Progenitor cell of endocrine pancreas (in vitro differentiated cells): ENCODE results near the gene ADH5. TPM values are rescaled to one million over a fixed set of nuclear protein-coding genes. Genes with fewer than 3 reads are reported as not detected.

ENCODE experiments used
- DNase-seq: peaks from one replicate; pipeline ENCODE4 v3.0.0; 2021; ENCODE audit warnings: low spot score; ENCODE audit not compliant: unreplicated experiment
- H3K27ac Mint-ChIP-seq: 2 replicates; pipeline ENCODE4 v1.8.0; 2021; ENCODE audit warnings: mild to moderate bottlenecking, moderate library complexity, mixed read lengths
- H3K27me3 Mint-ChIP-seq: 2 replicates; pipeline ENCODE4 v1.8.0; 2021; ENCODE audit warnings: mixed read lengths
- H3K36me3 Mint-ChIP-seq: 2 replicates; pipeline ENCODE4 v1.8.0; 2022; ENCODE audit warnings: mixed read lengths; ENCODE audit not compliant: insufficient read depth
- H3K4me1 Mint-ChIP-seq: 2 replicates; pipeline ENCODE4 v1.8.0; 2021; ENCODE audit warnings: low read depth, mixed read lengths
- H3K4me3 Mint-ChIP-seq: 2 replicates; pipeline ENCODE4 v1.8.0; 2021; ENCODE audit warnings: low read depth, mild to moderate bottlenecking, moderate library complexity, mixed read lengths
- H3K9me3 Mint-ChIP-seq: 2 replicates; pipeline ENCODE4 v1.8.0; 2021; ENCODE audit warnings: low read depth, mixed read lengths
- CTCF ChIP-seq: fragments of 200-600 bp; sonication (generic); IDR thresholded peaks from one replicate; pipeline ENCODE4 v1.5.0; 2021; ENCODE audit warnings: antibody characterized with exemption, mild to moderate bottlenecking; ENCODE audit not compliant: unreplicated experiment
- total RNA-seq: library from RNA; stranded (reverse); gene quantifications from 2 replicates; pipeline ENCODE4 v1.2.1, GENCODE V29; 2021

ADH5 gene
- total RNA-seq, 1 donor from 2014 or later = 213 TPM

DNA sequence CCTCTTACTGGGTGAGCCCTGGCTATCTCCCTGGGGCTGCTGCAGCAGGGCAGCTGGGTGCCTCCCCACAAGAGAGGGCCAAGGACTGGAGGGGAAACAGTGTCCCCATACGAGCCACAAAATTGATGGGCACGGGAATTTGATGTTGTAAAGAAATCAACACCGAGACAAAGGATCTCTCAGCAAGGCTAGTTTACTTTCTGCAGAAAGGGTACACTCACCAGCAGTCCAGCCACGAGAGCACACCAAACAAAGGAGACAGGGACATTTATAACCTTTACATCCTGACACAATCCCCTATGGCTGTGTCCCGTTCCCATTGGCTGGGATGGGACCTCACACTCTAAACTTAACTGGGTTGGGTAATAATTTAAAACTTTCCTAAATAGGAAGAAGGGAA, 67.2 kb downstream of the ADH5 start:
- Mint-ChIP-seq H3K27ac (no peak overlapping the region), H3K36me3 (peaks cover 59% of the 10 kb centered on the region), H3K4me3 (no peak overlapping the region), H3K27me3 (no peaks in the 10 kb centered on the region), H3K4me1 (peaks cover 27% of the 10 kb centered on the region), H3K9me3 (peaks cover 31% of the 10 kb centered on the region)
- no peak for TF ChIP-seq CTCF
- DNase-seq = no peak

Other genes with a start within 250 kb of the ADH5 start
- 97.7 and 112 TPM in 2 replicates for gene EIF4E, start 159.7 kb downstream of the ADH5 start, total RNA-seq
- gene METAP1, start 93.1 kb downstream of the ADH5 start, total RNA-seq = 49.1 and 51.3 TPM in 2 replicates
- gene ADH4, start 55.5 kb upstream of the ADH5 start, total RNA-seq = not detected in 2 replicates
- gene ADH6, start 130.5 kb upstream of the ADH5 start, total RNA-seq = 1.9 TPM in 2 replicates
- 5.6 TPM in 2 replicates for gene ADH1A, start 202.2 kb upstream of the ADH5 start, total RNA-seq
- gene ADH1B, start 232.6 kb upstream of the ADH5 start, total RNA-seq = 0.29 and 0.53 TPM in 2 replicates